ENCODE results near the gene TRIM63. TPM values are rescaled to one million over a fixed set of nuclear protein-coding genes. Genes with fewer than 3 reads are reported as not detected.

Gene TRIM63
- total and polyA plus RNA-seq, 2 of the 13 experiments (the other 11 are each of a cell fraction or from before 2014, with no cell fraction given), result not detected

GRCh38 chr1:26092422-26092821 is 25.0 kb upstream of the TRIM63 start:
- peaks cover 2 to 33% of the 10 kb centered on the region in 2 experiments; a peak in 3 of 5 replicates for H3K27me3 ChIP-seq (ENCODE audit: control insufficient read depth in 1 of 2, insufficient read depth in 2 of 2, low read length in 2 of 2)
- WGBS (ENCODE audit: low lambda C conversion rate), result 37% methylated on average over 7 of the region's 7 CpGs
- ChIA-PET CTCF (ENCODE audit: low intra/inter-chr PET ratio, low total read pairs) (no interaction called here), POLR2A (no interaction called here)
- H2AFZ ChIP-seq (ENCODE audit: low read length), result no peak overlapping the region
- DNase-seq (ENCODE audit: low spot score) (no peak), FAIRE-seq (no peak), ATAC-seq (no peak)
- H3K9me3 ChIP-seq (ENCODE audit: low read length), result no peaks in the 10 kb centered on the region
- no peak overlapping the region for H3K4me3 ChIP-seq (replicated peaks in 1 of 3; ENCODE audit: insufficient read depth in 1 of 3, low read depth in 2 of 3, low read length in 3 of 3)
- no peaks in the 10 kb centered on the region for H3K36me3 ChIP-seq (replicated peaks in 1 of 2; ENCODE audit: control insufficient read depth in 1 of 2, insufficient read depth in 2 of 2, low read length in 2 of 2)
- H3K4me2 ChIP-seq (ENCODE audit: low read depth, low read length), result no peak overlapping the region
- H4K20me1 ChIP-seq (ENCODE audit: insufficient read depth, low read length), result no peaks in the 10 kb centered on the region
- 0 out of 2 replicates have a peak, but pooled peaks cover 4% of the 10 kb centered on the region for H3K4me1 ChIP-seq (ENCODE audit: insufficient read depth, low read length)
- intact Hi-C loops (cut with micrococcal nuclease; ENCODE audit: unreplicated experiment) (no loop called here), in situ Hi-C loops (cut with HindIII; ENCODE audit: extremely low pct_ligation_motif_present, low pct_unique_long_range_greater_than_20kb) (no loop called here)
- no peaks in the 10 kb centered on the region for H3K79me2 ChIP-seq (ENCODE audit: insufficient read depth, low read length)
- no peak overlapping the region for H3K27ac ChIP-seq (ENCODE audit: extremely low read length, insufficient read depth, low read length)
- BruUV-seq (replicated peaks), result no TSS peak
- TF ChIP-seq ZNF619 (CRISPR knock-in tag; IDR thresholded peaks at IDR 0.05), result no peak
- no peak for TF ChIP-seq ELF3 (CRISPR knock-in tag; IDR thresholded peaks at IDR 0.05)
- TF ChIP-seq ZNF329 (CRISPR knock-in tag; IDR thresholded peaks at IDR 0.05; ENCODE audit: low read depth), result no peak
- TF ChIP-seq SMAD9 (CRISPR knock-in tag; IDR thresholded peaks at IDR 0.05), result no peak
- TF ChIP-seq GABPB1 (CRISPR knock-in tag; IDR thresholded peaks at IDR 0.05), result no peak
- TF ChIP-seq KLF9 (CRISPR knock-in tag; IDR thresholded peaks at IDR 0.05; ENCODE audit: low read depth), result no peak
- no peak for TF ChIP-seq SMYD3 (CRISPR knock-in tag; IDR thresholded peaks at IDR 0.05)
- no peak for TF ChIP-seq ETS1 (CRISPR knock-in tag; IDR thresholded peaks at IDR 0.05)
- TF ChIP-seq ZNF761 (CRISPR knock-in tag; conservative IDR thresholded peaks at IDR 0.05), result no peak
- no peak for TF ChIP-seq NFE2 (CRISPR knock-in tag; IDR thresholded peaks at IDR 0.05)
- no peak for TF ChIP-seq ZNF331 (CRISPR knock-in tag; IDR thresholded peaks at IDR 0.05)
- no peak for TF ChIP-seq FIP1L1 (IDR thresholded peaks at IDR 0.05; ENCODE audit: borderline replicate concordance, insufficient read depth, low read depth, low read length)
- no peak for TF ChIP-seq ZNF878 (CRISPR knock-in tag; IDR thresholded peaks at IDR 0.05)
- no peak for TF ChIP-seq PLRG1 (conservative IDR thresholded peaks at IDR 0.05)
- no peak for TF ChIP-seq ZBTB26 (CRISPR knock-in tag; IDR thresholded peaks at IDR 0.05; ENCODE audit: borderline replicate concordance)
- TF ChIP-seq PCBP2 (optimal IDR thresholded peaks at IDR 0.05; ENCODE audit: low read depth, low read length, poor library complexity, severe bottlenecking), result no peak
- no peak overlapping the region for H3K9ac ChIP-seq (ENCODE audit: insufficient read depth, low read depth, low read length)
